GM23338 (cell line): ENCODE results near the gene KLHL22. TPM values are rescaled to one million over a fixed set of nuclear protein-coding genes. Genes with fewer than 3 reads are reported as not detected.

Experiments used
- ATAC-seq: fragments of 200-7000 bp; cut with Tn5 transposase; 3 replicates; pipeline ENCODE4 v1.9.1; 2020
- DNase-seq: peaks from one replicate; pipeline ENCODE4 v3.0.0-alpha.2; 2015; ENCODE audit warnings: low spot score
- H2AFZ ChIP-seq: fragments of 200-600 bp; sonication (generic); 2 replicates; pipeline ENCODE4 v1.8.0; 2016; ENCODE audit warnings: antibody characterized with exemption, mild to moderate bottlenecking, moderate library complexity
- H3F3A ChIP-seq: fragments of 200-600 bp; sonication (generic); replicated peaks from 2 replicates; pipeline ENCODE4 v1.8.0; 2017; ENCODE audit warnings: antibody characterized with exemption, mixed run types, low read depth
- H3K27ac ChIP-seq: fragments of 200-600 bp; sonication (generic); 2 replicates; pipeline ENCODE4 v1.6.1; 2016; ENCODE audit warnings: low read depth
- H3K27me3 ChIP-seq: fragments of 200-600 bp; sonication (generic); 2 replicates; pipeline ENCODE4 v1.8.0; 2016; ENCODE audit warnings: mild to moderate bottlenecking, mixed run types, moderate library complexity; ENCODE audit not compliant: insufficient read depth
- H3K36me3 ChIP-seq: fragments of 200-600 bp; sonication (generic); 2 replicates; pipeline ENCODE4 v1.8.0; 2016; ENCODE audit warnings: mild to moderate bottlenecking; ENCODE audit not compliant: insufficient read depth
- H3K4me1 ChIP-seq: fragments of 200-600 bp; sonication (generic); 2 replicates; pipeline ENCODE4 v1.8.0; 2016; ENCODE audit warnings: mild to moderate bottlenecking, moderate library complexity; ENCODE audit not compliant: insufficient read depth
- H3K4me2 ChIP-seq: fragments of 200-600 bp; sonication (generic); 2 replicates; pipeline ENCODE4 v1.7.1; 2017; ENCODE audit warnings: mixed run types
- H3K4me3 ChIP-seq: fragments of 200-600 bp; sonication (generic); 2 replicates; pipeline ENCODE4 v1.6.1; 2016; ENCODE audit warnings: mixed run types
- H3K79me2 ChIP-seq: fragments of 200-600 bp; sonication (generic); replicated peaks from 2 replicates; pipeline ENCODE4 v1.8.0; 2017; ENCODE audit warnings: mild to moderate bottlenecking; ENCODE audit not compliant: insufficient read depth
- H3K9me2 ChIP-seq: fragments of 200-600 bp; sonication (generic); 2 replicates; pipeline ENCODE4 v1.8.0; 2017; ENCODE audit not compliant: insufficient read depth
- H4K20me1 ChIP-seq: fragments of 200-600 bp; sonication (generic); replicated peaks from 2 replicates; pipeline ENCODE4 v1.8.0; 2017; ENCODE audit warnings: mild to moderate bottlenecking; ENCODE audit not compliant: insufficient read depth
- H3K27ac Mint-ChIP-seq: 2 replicates; pipeline ENCODE4 v1.8.0; 2020; ENCODE audit warnings: inconsistent platforms, mild to moderate bottlenecking, moderate library complexity, mixed read lengths
- H3K27me3 Mint-ChIP-seq: 3 replicates; pipeline ENCODE4 v1.8.0; 2022; ENCODE audit warnings: low read depth, mild to moderate bottlenecking, moderate library complexity, mixed read lengths, inconsistent platforms; ENCODE audit not compliant: insufficient read depth, poor library complexity
- H3K36me3 Mint-ChIP-seq: 3 replicates; pipeline ENCODE4 v1.8.0; 2021; ENCODE audit warnings: low read depth, mild to moderate bottlenecking, inconsistent platforms, moderate library complexity, mixed read lengths
- H3K4me1 Mint-ChIP-seq: 3 replicates; pipeline ENCODE4 v1.8.0; 2020; ENCODE audit warnings: mild to moderate bottlenecking, inconsistent platforms, mixed read lengths
- H3K4me3 Mint-ChIP-seq: 3 replicates; pipeline ENCODE4 v1.8.0; 2021; ENCODE audit warnings: moderate library complexity, mild to moderate bottlenecking, inconsistent platforms, mixed read lengths
- H3K9me3 Mint-ChIP-seq: 3 replicates; pipeline ENCODE4 v1.8.0; 2020; ENCODE audit warnings: moderate library complexity, mild to moderate bottlenecking, inconsistent platforms, mixed read lengths
- CREB1 ChIP-seq: fragments of 250-450 bp; sonication (Bioruptor Pico); IDR thresholded peaks from 2 replicates; pipeline ENCODE4 v1.5.0; 2020; ENCODE audit warnings: low read depth, mild to moderate bottlenecking, moderate library complexity
- EZH2phosphoT487 ChIP-seq: fragments of 200-600 bp; sonication (generic); IDR thresholded peaks from one replicate; pipeline ENCODE4 v1.8.1; 2018; ENCODE audit warnings: antibody characterized with exemption; ENCODE audit not compliant: unreplicated experiment
- STAT1 ChIP-seq: IDR thresholded peaks from one replicate; pipeline ENCODE4 v1.6.1; 2016; ENCODE audit warnings: antibody characterized with exemption; ENCODE audit not compliant: unreplicated experiment
- ZNF331 ChIP-seq: fragments of 250-450 bp; sonication (Bioruptor Pico); IDR thresholded peaks from 2 replicates; pipeline ENCODE4 v1.5.0; 2020; ENCODE audit warnings: low read depth, mild to moderate bottlenecking, moderate library complexity
- polyA plus RNA-seq: library from polyadenylated mRNA; unstranded; fragments of >200 nt; fragmentation: Nextera tagmentation; extraction: Ambion mirVana; gene quantifications from 2 replicates; pipeline ENCODE4 v1.2.1, GENCODE V29; 2016
- total RNA-seq: library from RNA; depleted of rRNA; stranded (reverse); fragments of >200 nt; shearing (Covaris generic); gene quantifications from 2 replicates; pipeline ENCODE4 v1.2.3, GENCODE V29; 2014
- TF ChIP-seq, protein P1 (sequence below): IDR thresholded peaks from one replicate; pipeline ENCODE4 v1.6.1; 2018; ENCODE audit warnings: antibody characterized with exemption; ENCODE audit not compliant: unreplicated experiment

KLHL22 gene
- total and polyA plus RNA-seq, 2 experiments from 2014 or later: 2.4 to 16.0 TPM

DNA sequence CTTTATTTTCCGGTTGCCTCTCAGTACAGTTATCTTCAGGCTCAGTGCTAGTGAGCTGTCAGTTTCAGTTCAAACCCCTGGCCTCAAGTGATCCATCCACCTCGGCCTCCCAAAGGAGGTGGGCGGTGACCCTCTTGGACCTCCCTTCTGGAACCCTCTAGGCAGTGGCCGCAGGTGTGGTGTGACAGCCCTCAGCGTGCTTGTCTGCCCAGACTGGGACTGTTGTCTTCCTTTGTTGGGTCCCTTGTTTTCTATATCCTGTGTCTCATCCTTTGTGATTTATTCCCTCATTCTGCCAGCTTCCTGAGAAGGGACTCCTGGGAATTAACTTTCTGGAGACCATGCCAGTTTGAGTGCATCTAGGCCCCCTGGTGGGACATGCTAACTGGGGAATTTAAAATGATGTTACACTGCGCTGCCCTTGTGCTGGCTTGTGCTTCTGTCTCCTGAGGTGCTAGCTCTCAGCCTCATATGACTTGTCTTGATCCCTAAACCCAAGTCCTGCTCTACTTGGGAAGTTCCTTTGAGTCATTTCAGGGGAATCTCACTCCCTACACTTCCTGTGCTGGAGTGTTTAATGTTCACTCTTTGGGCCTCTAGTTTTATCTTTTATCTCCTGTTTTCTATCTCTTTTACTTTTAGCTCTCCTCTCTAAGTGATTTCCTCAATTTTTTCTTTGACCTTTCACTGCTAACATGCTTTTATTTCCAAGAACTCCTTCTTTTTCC, 31.2 kb upstream of the KLHL22 start (continued):
- TF ChIP-seq, protein P1, sequence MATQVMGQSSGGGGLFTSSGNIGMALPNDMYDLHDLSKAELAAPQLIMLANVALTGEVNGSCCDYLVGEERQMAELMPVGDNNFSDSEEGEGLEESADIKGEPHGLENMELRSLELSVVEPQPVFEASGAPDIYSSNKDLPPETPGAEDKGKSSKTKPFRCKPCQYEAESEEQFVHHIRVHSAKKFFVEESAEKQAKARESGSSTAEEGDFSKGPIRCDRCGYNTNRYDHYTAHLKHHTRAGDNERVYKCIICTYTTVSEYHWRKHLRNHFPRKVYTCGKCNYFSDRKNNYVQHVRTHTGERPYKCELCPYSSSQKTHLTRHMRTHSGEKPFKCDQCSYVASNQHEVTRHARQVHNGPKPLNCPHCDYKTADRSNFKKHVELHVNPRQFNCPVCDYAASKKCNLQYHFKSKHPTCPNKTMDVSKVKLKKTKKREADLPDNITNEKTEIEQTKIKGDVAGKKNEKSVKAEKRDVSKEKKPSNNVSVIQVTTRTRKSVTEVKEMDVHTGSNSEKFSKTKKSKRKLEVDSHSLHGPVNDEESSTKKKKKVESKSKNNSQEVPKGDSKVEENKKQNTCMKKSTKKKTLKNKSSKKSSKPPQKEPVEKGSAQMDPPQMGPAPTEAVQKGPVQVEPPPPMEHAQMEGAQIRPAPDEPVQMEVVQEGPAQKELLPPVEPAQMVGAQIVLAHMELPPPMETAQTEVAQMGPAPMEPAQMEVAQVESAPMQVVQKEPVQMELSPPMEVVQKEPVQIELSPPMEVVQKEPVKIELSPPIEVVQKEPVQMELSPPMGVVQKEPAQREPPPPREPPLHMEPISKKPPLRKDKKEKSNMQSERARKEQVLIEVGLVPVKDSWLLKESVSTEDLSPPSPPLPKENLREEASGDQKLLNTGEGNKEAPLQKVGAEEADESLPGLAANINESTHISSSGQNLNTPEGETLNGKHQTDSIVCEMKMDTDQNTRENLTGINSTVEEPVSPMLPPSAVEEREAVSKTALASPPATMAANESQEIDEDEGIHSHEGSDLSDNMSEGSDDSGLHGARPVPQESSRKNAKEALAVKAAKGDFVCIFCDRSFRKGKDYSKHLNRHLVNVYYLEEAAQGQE: no peak

DNA sequence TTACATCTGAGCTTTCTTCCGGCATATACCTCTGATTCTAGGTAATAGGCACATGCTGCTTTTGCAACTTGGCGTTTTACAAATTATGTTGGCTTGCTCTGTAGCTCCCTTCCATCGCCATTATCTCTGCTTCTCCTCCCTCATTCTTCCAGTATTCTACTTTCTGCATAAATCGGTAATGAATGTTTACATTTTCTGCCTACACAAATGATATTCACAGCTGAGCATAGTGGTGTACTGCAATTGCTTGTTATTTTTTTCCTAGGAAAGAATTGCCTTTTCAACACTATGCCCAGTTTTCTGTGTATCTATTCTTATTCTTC, 30.7 kb upstream of the KLHL22 start:
- H3K27ac Mint-ChIP-seq: no peak overlapping the region
- H4K20me1 ChIP-seq: peaks cover 13% of the 10 kb centered on the region
- H3K27ac ChIP-seq: no peak overlapping the region; the same call in 1 of the 2 replicates
- no peaks in the 10 kb centered on the region for H3F3A ChIP-seq
- H3K4me1 Mint-ChIP-seq: peaks cover 37% of the 10 kb centered on the region
- H3K36me3 Mint-ChIP-seq: peaks cover 26% of the 10 kb centered on the region
- ATAC-seq: no peak
- no peaks in the 10 kb centered on the region for H3K9me2 ChIP-seq
- H3K4me3 ChIP-seq: no peak overlapping the region
- H3K4me1 ChIP-seq: peaks cover 15% of the 10 kb centered on the region
- no peak overlapping the region for H2AFZ ChIP-seq
- peaks cover 6% of the 10 kb centered on the region for H3K9me3 Mint-ChIP-seq
- H3K36me3 ChIP-seq: no peaks in the 10 kb centered on the region; the same call in 1 of the 2 replicates
- peaks cover 96% of the 10 kb centered on the region for H3K79me2 ChIP-seq
- H3K27me3 ChIP-seq: no peaks in the 10 kb centered on the region
- H3K4me3 Mint-ChIP-seq: no peak overlapping the region
- H3K27me3 Mint-ChIP-seq: peaks cover 3% of the 10 kb centered on the region
- TF ChIP-seq CREB1 (CRISPR knock-in tag) (no peak), STAT1 (no peak), EZH2phosphoT487 (no peak), ZNF331 (no peak)
- TF ChIP-seq, protein P1: no peak
- no peak for DNase-seq
- no peak overlapping the region for H3K4me2 ChIP-seq
